ENCODE data around the gene PRKAR2B. TPM values are rescaled to one million over a fixed set of nuclear protein-coding genes. Genes with fewer than 3 reads are reported as not detected.
A peak's percentile ranks its signal among the peaks of the same experiment; 100 is the strongest.

The PRKAR2B gene
- total and polyA plus RNA-seq, 12 donors: 30.4 to 212 (median 82.9) TPM

GRCh38 chr7:107164092-107164491 is 119.6 kb downstream of the PRKAR2B start:
- Histone ChIP-seq H3K27me3 (no peaks in the 10 kb centered on the region), H3K4me3 (no peak overlapping the region), H3K36me3 (replicated peaks in 1 of 2) (no peaks in the 10 kb centered on the region), H3K9me3 (replicated peaks in 1 of 3) (no peaks in the 10 kb centered on the region), H3K27ac (no peak overlapping the region), H3K4me1 (replicated peaks in 1 of 2) (peaks cover 0 to 6% of the 10 kb centered on the region in 2 donors)
- WGBS, 4 donors: 39 to 55% (median 46%) methylated on average over 2 of the region's 2 CpGs
- intact Hi-C loops (cut with DNase I): no loop called here
- TF ChIP-seq CTCF (IDR thresholded peaks at IDR 0.05): no peak
- no peak for TF ChIP-seq POLR2A (IDR thresholded peaks at IDR 0.05)
- no peak for DNase-seq

- Histone ChIP-seq H3K27me3 (no peaks in the 10 kb centered on the region), H3K4me3 (no peak overlapping the region), H3K9me3 (replicated peaks in 1 of 3) (no peaks in the 10 kb centered on the region), H3K27ac (no peak overlapping the region), H3K4me1 (replicated peaks in 1 of 2) (peaks cover 0 to 6% of the 10 kb centered on the region in 2 donors), H3K36me3 (replicated peaks in 1 of 2) (no peaks in the 10 kb centered on the region)
- TF ChIP-seq CTCF (IDR thresholded peaks at IDR 0.05) (no peak), POLR2A (IDR thresholded peaks at IDR 0.05) (no peak)
- 59 to 67% (median 60%) methylated on average over 3 of the region's 3 CpGs for WGBS, 4 donors
- intact Hi-C loops (cut with DNase I): no loop called here
- no peak for DNase-seq
Measured at GRCh38 chr7:107165341-107165740, 120.8 kb downstream of the PRKAR2B start.

- Histone ChIP-seq H3K4me1 (replicated peaks in 1 of 2) (peaks cover 10 to 20% of the 10 kb centered on the region in 2 donors), H3K36me3 (replicated peaks in 1 of 2) (no peaks in the 10 kb centered on the region), H3K27ac (peak overlapping the region; percentile 63 to 99 (median 98)), H3K4me3 (peak overlapping the region in 2 of 4 donors; percentile 35 to 59), H3K9me3 (replicated peaks in 1 of 3) (no peaks in the 10 kb centered on the region), H3K27me3 (no peaks in the 10 kb centered on the region)
- TF ChIP-seq CTCF (IDR thresholded peaks at IDR 0.05) (no peak), POLR2A (IDR thresholded peaks at IDR 0.05) (no peak)
- intact Hi-C loops (cut with DNase I): no loop called here
- 31 to 38% (median 37%) methylated on average over 5 of the region's 5 CpGs for WGBS, 4 donors
- DNase-seq: no peak
Measured at GRCh38 chr7:107166736-107167426, 122.4 kb downstream of the PRKAR2B start.

- Histone ChIP-seq H3K4me1 (replicated peaks in 1 of 2) (peaks cover 11 to 27% of the 10 kb centered on the region in 2 donors), H3K27ac (peak overlapping the region; percentile 63 to 99 (median 98)), H3K4me3 (peak overlapping the region in 3 of 4 donors; percentile 2 to 59 (median 35)), H3K36me3 (replicated peaks in 1 of 2) (no peaks in the 10 kb centered on the region), H3K27me3 (no peaks in the 10 kb centered on the region), H3K9me3 (replicated peaks in 1 of 3) (no peaks in the 10 kb centered on the region)
- intact Hi-C loops (cut with DNase I): no loop called here
- WGBS, 4 donors: 0 to 1% (median 0%) methylated on average over 14 to 15 of the region's 15 CpGs
- DNase-seq: peak in 4 of 7 donors; percentile 36 to 82 (median 82)
- peak; percentile 29 to 83 (median 66) for TF ChIP-seq CTCF (IDR thresholded peaks at IDR 0.05)
- TF ChIP-seq POLR2A (IDR thresholded peaks at IDR 0.05): peak in 1 of 2 donors; percentile 67
Measured at GRCh38 chr7:107167483-107168232, 123.2 kb downstream of the PRKAR2B start.
